Small intestine (tissue), 7 donors: ENCODE measurements around the gene COL21A1. TPM values are rescaled to one million over a fixed set of nuclear protein-coding genes. Genes with fewer than 3 reads are reported as not detected.

Experiments
- DNase-seq, 2 donors: peaks; one replicate each; pipeline versions ENCODE4 v3.0.0 to v3.0.0-alpha.2; 2013
- FAIRE-seq: peaks from 2 replicates; lab custom pipeline; 2012; peaks lifted over from hg19 to GRCh38; lab: Jason Lieb, UNC
- H3K27ac ChIP-seq, 3 donors: one replicate each; pipeline ENCODE4 v1.5.1; 2013; ENCODE audit warnings: low read length in 2 of 3, mild to moderate bottlenecking in 2 of 3, control low read depth in 1 of 3, inconsistent platforms in 1 of 3, low read depth in 1 of 3, moderate library complexity in 1 of 3
- H3K27me3 ChIP-seq, 3 donors: one replicate each; pipeline ENCODE4 v1.6.1; 2013; ENCODE audit warnings: low read length in 3 of 3, inconsistent platforms in 1 of 3; ENCODE audit not compliant: control insufficient read depth in 3 of 3, insufficient read depth in 3 of 3
- H3K36me3 ChIP-seq, 3 donors: one replicate each; pipeline ENCODE4 v1.6.1; 2013; ENCODE audit warnings: low read length in 3 of 3, inconsistent platforms in 1 of 3, low read depth in 1 of 3, mild to moderate bottlenecking in 1 of 3, moderate library complexity in 1 of 3; ENCODE audit not compliant: control insufficient read depth in 3 of 3, insufficient read depth in 2 of 3
- H3K4me1 ChIP-seq, 3 donors: one replicate each; pipeline ENCODE4 v1.6.1; 2013; ENCODE audit warnings: low read length in 2 of 3, inconsistent platforms in 1 of 3, low read depth in 1 of 3, mild to moderate bottlenecking in 1 of 3, moderate library complexity in 1 of 3; ENCODE audit not compliant: control insufficient read depth in 3 of 3, insufficient read depth in 2 of 3
- H3K4me3 ChIP-seq, 3 donors: one replicate each; pipeline ENCODE4 v1.5.1; 2013; ENCODE audit warnings: low read length in 3 of 3, control low read depth in 1 of 3, inconsistent platforms in 1 of 3, low read depth in 1 of 3, mild to moderate bottlenecking in 1 of 3, moderate library complexity in 1 of 3
- H3K9me3 ChIP-seq, 2 donors: one replicate each; pipeline ENCODE4 v1.6.1; 2013; ENCODE audit warnings: low read depth in 1 of 2, low read length in 1 of 2; ENCODE audit not compliant: control insufficient read depth in 2 of 2, insufficient read depth in 1 of 2
- WGBS, 3 donors: extraction: QIAGEN DNeasy Blood & Tissue Kit; methylation state at CpG; one replicate each; pipeline ENCODE4 v1.1.7; 2013; 5-methylcytosine and 5-hydroxymethylcytosine counted together
- polyA plus RNA-seq, 4 donors: library from polyadenylated mRNA; stranded (reverse) in 3 of 4; unstranded in 1 of 4; fragments of 200-250 nt in 3 of 4; fragments of 120-200 nt in 1 of 4; gene quantifications; one replicate each; pipeline versions ENCODE4 v1.2.1 to v1.2.3, GENCODE V29; 2013
- donor health status: healthy with polysubstance abuse.
- donor health status: control.
- donor health status: control.
- donor health status: Bipolar disorder and iron deficiency.
- donor health status: healthy.

The COL21A1 gene
- polyA plus RNA-seq, 4 donors = 0.84 to 8.1 TPM; not detected in 2

GRCh38 chr6:56242346-56242745 lies 5.0 kb downstream of the COL21A1 start:
- no peak for FAIRE-seq
- no peak overlapping the region for H3K27ac ChIP-seq
- WGBS, 3 donors = 3 to 12% (median 4%) methylated on average over 2 of the region's 2 CpGs

GRCh38 chr6:56241124-56241802 lies 6.1 kb downstream of the COL21A1 start:
- FAIRE-seq = no peak
- Histone ChIP-seq H3K27me3 (no peaks in the 10 kb centered on the region), H3K9me3 (no peaks in the 10 kb centered on the region), H3K4me1 (no peaks in the 10 kb centered on the region), H3K4me3 (no peak overlapping the region), H3K36me3 (no peaks in the 10 kb centered on the region), H3K27ac (no peak overlapping the region)
- WGBS, 3 donors = 62 to 76% (median 62%) methylated on average over 5 of the region's 5 CpGs
- no peak for DNase-seq

More at GRCh38 chr6:56242346-56242745, 5.0 kb downstream of the COL21A1 start:
- Histone ChIP-seq H3K4me1 (no peaks in the 10 kb centered on the region), H3K9me3 (no peaks in the 10 kb centered on the region), H3K4me3 (no peak overlapping the region), H3K27me3 (peaks cover 0 to 10% (median 4%) of the 10 kb centered on the region in 3 donors), H3K36me3 (no peaks in the 10 kb centered on the region)
- no peak for DNase-seq

GRCh38 chr6:56238352-56238751 lies 9.0 kb downstream of the COL21A1 start:
- H3K4me1 ChIP-seq = no peaks in the 10 kb centered on the region
- WGBS, 3 donors = 58 to 72% (median 61%) methylated on average over 2 of the region's 2 CpGs
- H3K4me3 ChIP-seq = no peak overlapping the region
- DNase-seq = no peak
- no peaks in the 10 kb centered on the region for H3K9me3 ChIP-seq
- no peaks in the 10 kb centered on the region for H3K27me3 ChIP-seq
- no peak overlapping the region for H3K27ac ChIP-seq
- FAIRE-seq = no peak
- no peaks in the 10 kb centered on the region for H3K36me3 ChIP-seq

GRCh38 chr6:56235245-56235644 lies 12.1 kb downstream of the COL21A1 start:
- Histone ChIP-seq H3K27me3 (no peaks in the 10 kb centered on the region), H3K9me3 (no peaks in the 10 kb centered on the region), H3K36me3 (no peaks in the 10 kb centered on the region), H3K4me3 (no peak overlapping the region), H3K4me1 (no peaks in the 10 kb centered on the region), H3K27ac (no peak overlapping the region)
- WGBS, 3 donors = 62 to 72% (median 71%) methylated on average over 1 of the region's 1 CpG
- DNase-seq (no peak), FAIRE-seq (no peak)

GRCh38 chr6:56232436-56232835 lies 14.9 kb downstream of the COL21A1 start:
- H3K4me1 ChIP-seq = no peaks in the 10 kb centered on the region
- H3K27ac ChIP-seq = no peak overlapping the region
- WGBS, 3 donors = 43 to 48% (median 48%) methylated on average over 2 of the region's 2 CpGs
- H3K27me3 ChIP-seq = no peaks in the 10 kb centered on the region
- no peak for FAIRE-seq
- no peak for DNase-seq
- no peaks in the 10 kb centered on the region for H3K36me3 ChIP-seq
- H3K9me3 ChIP-seq = no peaks in the 10 kb centered on the region
- no peak overlapping the region for H3K4me3 ChIP-seq

GRCh38 chr6:56231827-56232226 lies 15.6 kb downstream of the COL21A1 start:
- Histone ChIP-seq H3K4me1 (no peaks in the 10 kb centered on the region), H3K9me3 (no peaks in the 10 kb centered on the region), H3K36me3 (no peaks in the 10 kb centered on the region), H3K27me3 (no peaks in the 10 kb centered on the region), H3K27ac (no peak overlapping the region), H3K4me3 (no peak overlapping the region)
- FAIRE-seq (no peak), DNase-seq (no peak)

- H3K9me3 ChIP-seq = no peaks in the 10 kb centered on the region
- H3K36me3 ChIP-seq = no peaks in the 10 kb centered on the region
- H3K27me3 ChIP-seq = no peaks in the 10 kb centered on the region
- no peak overlapping the region for H3K4me3 ChIP-seq
- no peaks in the 10 kb centered on the region for H3K4me1 ChIP-seq
- no peak for DNase-seq
- no peak for FAIRE-seq
- 61 to 73% (median 71%) methylated on average over 4 of the region's 4 CpGs for WGBS, 3 donors
- no peak overlapping the region for H3K27ac ChIP-seq
These were observed 16.3 kb downstream of the COL21A1 start for GRCh38 chr6:56230976-56231566.

GRCh38 chr6:56227071-56227879 lies 20.1 kb downstream of the COL21A1 start:
- Histone ChIP-seq H3K27ac (no peak overlapping the region), H3K36me3 (no peaks in the 10 kb centered on the region), H3K4me3 (no peak overlapping the region), H3K4me1 (no peaks in the 10 kb centered on the region), H3K27me3 (no peaks in the 10 kb centered on the region), H3K9me3 (no peaks in the 10 kb centered on the region)
- no peak for FAIRE-seq
- no peak for DNase-seq
- 48 to 56% (median 49%) methylated on average over 2 of the region's 2 CpGs for WGBS, 3 donors
